Stimulated activated CD4-positive, alpha-beta T cell treated with anti-CD3 and anti-CD28 coated beads, Interleukin-2, amount 100 ng/mL, for 4 hours (primary cell): ENCODE results near the gene SRGAP3.

Experiments
- DNase-seq: peaks from one replicate; pipeline ENCODE4 v3.0.0-alpha.2; 2020; ENCODE audit warnings: low read depth

The SRGAP3 gene

GRCh38 chr3:9012521-9012920 lies 236.9 kb downstream of the SRGAP3 start:
- DNase-seq = no peak

- no peak for DNase-seq
Observed at GRCh38 chr3:9009976-9010545, 239.4 kb downstream of the SRGAP3 start.

GRCh38 chr3:9008550-9009255 lies 240.7 kb downstream of the SRGAP3 start:
- no peak for DNase-seq

GRCh38 chr3:9007928-9008327 lies 241.5 kb downstream of the SRGAP3 start:
- DNase-seq = no peak

GRCh38 chr3:9007213-9007612 lies 242.2 kb downstream of the SRGAP3 start:
- DNase-seq = no peak

- DNase-seq = no peak
Observed at GRCh38 chr3:9000041-9000440, 249.4 kb downstream of the SRGAP3 start.

GRCh38 chr3:8997151-8997550 lies 252.3 kb downstream of the SRGAP3 start:
- no peak for DNase-seq

GRCh38 chr3:8996681-8997121 lies 252.7 kb downstream of the SRGAP3 start:
- DNase-seq = no peak

GRCh38 chr3:8996216-8996615 lies 253.2 kb downstream of the SRGAP3 start:
- no peak for DNase-seq

GRCh38 chr3:8994226-8994625 lies 255.2 kb downstream of the SRGAP3 start:
- DNase-seq = no peak

GRCh38 chr3:8993331-8993730 lies 256.1 kb downstream of the SRGAP3 start:
- DNase-seq = no peak

- no peak for DNase-seq
Observed at GRCh38 chr3:8992854-8993253, 256.6 kb downstream of the SRGAP3 start.

GRCh38 chr3:8992199-8992598 lies 257.2 kb downstream of the SRGAP3 start:
- no peak for DNase-seq

- DNase-seq = no peak
Observed at GRCh38 chr3:8990266-8991215, 258.9 kb downstream of the SRGAP3 start.

- DNase-seq = no peak
Observed at GRCh38 chr3:8988791-8989558, 260.5 kb downstream of the SRGAP3 start.

GRCh38 chr3:8988384-8988655 lies 261.1 kb downstream of the SRGAP3 start:
- DNase-seq = no peak

- peak; percentile 18 for DNase-seq
Observed at GRCh38 chr3:8987645-8988383, 261.6 kb downstream of the SRGAP3 start.

GRCh38 chr3:8987226-8987625 lies 262.2 kb downstream of the SRGAP3 start:
- no peak for DNase-seq

GRCh38 chr3:8986741-8987140 lies 262.7 kb downstream of the SRGAP3 start:
- DNase-seq = no peak

- DNase-seq = no peak
Observed at GRCh38 chr3:8985876-8986275, 263.6 kb downstream of the SRGAP3 start.

- no peak for DNase-seq
Observed at GRCh38 chr3:8985411-8985831, 264.0 kb downstream of the SRGAP3 start.

- no peak for DNase-seq
Observed at GRCh38 chr3:8984526-8984925, 264.9 kb downstream of the SRGAP3 start.
